Renal cortical epithelial cell (primary cell): ENCODE data around the gene ZNF609. TPM values are rescaled to one million over a fixed set of nuclear protein-coding genes. Genes with fewer than 3 reads are reported as not detected.
"Not testable (repeated sequence)": the region's sequence is repeated elsewhere in the genome, so short reads cannot be mapped to it uniquely, and the experiment has no call there.

Source experiments
- DNase-seq: peaks from one replicate; pipeline ENCODE4 v3.0.0-alpha.2; 2011; ENCODE audit warnings: low read depth
- total RNA-seq: library from RNA; depleted of rRNA; stranded (reverse); fragments of >200 nt; gene quantifications from 2 replicates; pipeline ENCODE4 v1.2.3, GENCODE V29; 2014

The ZNF609 gene
- total RNA-seq, 1 donor from 2014 or later = 35.6 TPM

- no peak for DNase-seq
Measured at GRCh38 chr15:64586259-64586870, 126.0 kb downstream of the ZNF609 start.

DNA sequence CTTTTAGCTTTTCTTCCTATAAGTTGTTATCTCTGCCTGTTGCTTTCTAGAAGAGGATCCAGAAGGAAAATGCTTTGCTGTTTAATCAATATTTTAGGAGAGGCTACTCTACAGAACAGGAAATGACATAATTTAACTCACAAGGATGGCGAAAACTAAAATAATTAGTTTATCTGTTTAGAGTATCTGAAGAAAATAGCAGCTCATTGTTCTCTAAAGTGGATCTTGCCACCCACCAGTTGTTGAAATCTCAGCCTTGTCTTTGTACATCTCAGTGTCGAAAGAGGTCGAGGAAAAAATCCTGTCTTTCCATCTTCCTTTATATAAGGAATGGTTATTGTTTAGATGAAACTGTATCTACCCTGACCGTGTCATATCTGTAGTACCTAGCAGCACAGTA lies 126.6 kb downstream of the ZNF609 start:
- DNase-seq = no peak

GRCh38 chr15:64589435-64590084 lies 129.2 kb downstream of the ZNF609 start:
- DNase-seq = no peak

DNA sequence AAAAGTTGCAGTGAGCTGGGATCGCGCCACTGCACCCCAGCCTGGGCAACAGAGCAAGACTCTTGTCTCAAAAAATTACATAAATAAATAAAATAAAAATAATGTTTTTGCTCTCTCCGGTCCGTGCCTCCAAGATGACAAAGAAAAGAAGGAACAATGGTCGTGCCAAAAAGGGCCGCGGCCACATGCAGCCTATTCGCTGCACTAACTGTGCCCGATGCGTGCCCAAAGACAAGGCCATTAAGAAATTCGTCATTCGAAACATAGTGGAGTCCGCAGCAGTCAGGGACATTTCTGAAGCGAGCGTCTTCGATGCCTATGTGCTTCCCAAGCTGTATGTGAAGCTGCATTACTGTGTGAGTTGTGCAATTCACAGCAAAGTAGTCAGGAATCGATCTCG lies 132.5 kb downstream of the ZNF609 start:
- DNase-seq = not testable (repeated sequence)

DNA sequence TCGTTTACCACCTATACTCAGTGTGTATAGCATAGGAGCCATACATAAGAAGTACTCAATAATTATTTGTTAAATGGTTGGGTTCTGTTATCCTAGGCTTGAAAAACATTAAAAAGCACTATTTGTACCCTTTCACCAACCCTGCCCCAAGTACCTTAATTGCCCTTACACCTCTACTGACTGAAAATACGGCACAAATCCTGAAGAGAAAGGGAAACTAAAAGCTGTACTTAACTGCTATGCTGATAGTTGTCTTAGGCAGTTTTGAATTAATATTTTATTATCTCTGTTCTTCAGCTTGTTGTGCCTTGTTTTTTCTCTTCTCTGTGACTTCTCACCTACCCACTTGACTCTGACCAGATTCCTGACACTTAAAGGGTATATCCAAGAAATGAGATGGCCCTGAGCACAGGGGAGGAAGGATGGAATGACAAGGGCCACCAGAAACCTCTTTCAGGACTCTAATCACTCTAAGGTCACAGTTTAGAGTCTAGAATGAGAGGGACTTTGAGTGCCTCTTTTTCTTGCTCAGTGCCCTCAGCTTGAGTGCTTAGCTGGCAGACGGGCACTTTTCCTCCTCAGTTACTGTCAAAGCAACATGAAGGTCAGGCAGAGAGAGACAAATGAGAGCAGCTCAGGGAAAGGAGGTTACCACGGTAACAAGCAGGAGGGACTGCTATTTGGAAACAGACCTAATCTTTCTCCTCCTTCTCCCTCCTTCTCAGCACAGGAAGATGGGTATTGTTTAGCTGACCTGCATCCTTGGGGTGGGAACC lies 136.5 kb downstream of the ZNF609 start:
- peak; percentile 70 for DNase-seq

DNA sequence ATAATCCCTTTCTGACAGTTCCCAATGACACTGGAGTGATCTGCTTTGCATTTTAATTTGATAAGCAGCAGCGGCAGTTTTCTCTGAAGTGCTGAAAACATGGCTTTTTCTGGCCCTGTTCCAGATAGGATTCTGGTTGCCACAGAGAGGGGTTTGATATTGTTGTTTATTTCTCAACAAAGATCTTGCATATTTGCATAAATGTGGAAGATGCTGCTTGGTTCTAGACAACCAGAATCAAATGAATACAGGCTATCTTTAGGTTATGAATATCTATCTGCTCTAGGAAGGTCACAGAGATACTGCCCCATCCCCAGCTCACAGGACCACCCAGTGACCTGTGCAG lies 137.1 kb downstream of the ZNF609 start:
- DNase-seq = no peak

DNA sequence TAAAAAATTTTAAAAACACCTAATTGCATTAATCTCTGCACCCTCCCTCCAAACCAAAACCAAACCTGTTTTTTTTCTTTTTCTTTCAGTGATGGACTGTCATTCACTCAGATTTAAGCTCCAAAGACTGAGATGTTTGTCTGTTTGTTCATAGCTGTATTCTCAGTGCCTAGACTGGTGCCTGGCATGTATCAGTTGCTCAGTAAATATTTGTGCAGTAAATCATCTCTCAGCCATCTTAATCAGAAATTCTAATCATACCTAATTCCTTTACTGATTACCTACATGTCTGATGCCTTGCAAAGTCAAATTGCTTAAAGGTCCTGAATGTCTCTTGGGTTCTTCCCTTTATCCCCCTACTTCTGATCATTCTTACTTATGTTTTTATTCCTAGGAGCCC lies 138.8 kb downstream of the ZNF609 start:
- DNase-seq = no peak

DNA sequence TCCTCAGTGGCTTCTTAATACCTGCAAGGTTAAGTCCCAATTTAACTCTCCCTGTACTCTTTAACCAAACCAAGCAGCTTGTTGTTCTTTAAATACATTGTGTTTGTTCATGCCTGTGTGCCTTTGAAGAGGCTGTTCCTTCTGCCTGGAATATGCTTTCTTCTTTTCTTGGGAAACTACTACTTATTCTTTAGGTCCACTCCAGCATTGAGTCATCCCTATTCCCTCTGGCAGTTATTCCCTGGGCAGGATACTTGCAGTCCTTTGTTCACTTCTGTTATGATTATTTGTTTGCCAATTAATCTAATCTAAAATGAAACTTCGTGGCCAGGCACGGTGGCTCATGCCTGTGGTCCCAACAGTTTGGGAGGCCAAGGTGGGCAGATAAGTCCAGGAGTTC lies 139.3 kb downstream of the ZNF609 start:
- DNase-seq = peak; percentile 82

GRCh38 chr15:64600794-64601193 lies 140.4 kb downstream of the ZNF609 start:
- no peak for DNase-seq

DNA sequence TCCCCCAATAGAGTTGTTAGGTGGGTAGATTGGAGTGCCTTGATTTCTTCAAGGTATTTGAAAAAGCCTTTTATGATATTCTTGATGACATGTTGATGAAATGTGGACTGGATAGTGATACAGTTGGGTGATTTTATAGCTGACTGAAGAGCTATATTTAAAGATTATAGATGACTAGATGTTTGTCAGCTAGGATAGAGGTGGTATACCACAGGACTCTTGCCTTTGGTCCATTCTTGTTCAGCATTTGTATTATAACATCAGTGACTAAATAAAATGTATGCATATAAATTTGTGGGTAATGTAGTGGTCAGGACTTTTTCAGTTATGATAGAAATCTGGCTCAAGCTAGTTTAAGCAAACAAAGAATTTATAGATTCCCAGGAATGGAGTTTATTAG lies 143.9 kb downstream of the ZNF609 start:
- no peak for DNase-seq

DNA sequence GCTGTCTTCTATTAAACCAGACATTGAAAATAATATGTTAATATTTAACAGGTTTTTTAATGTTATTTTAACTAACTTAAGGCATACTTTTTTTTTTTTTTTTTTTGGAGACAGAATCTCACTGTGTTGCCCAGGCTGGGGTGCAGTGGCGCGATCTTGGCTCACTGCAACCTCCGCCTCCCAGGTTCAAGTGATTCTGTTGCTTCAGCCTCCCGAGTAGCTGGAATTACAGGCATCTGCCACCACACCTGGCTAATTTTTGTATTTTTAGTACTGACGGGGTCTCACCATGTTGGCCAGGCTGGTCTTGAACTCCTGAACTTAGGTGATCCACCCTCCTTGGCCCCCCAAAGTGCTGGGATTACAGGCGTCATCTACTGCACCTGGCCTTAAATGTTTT lies 147.0 kb downstream of the ZNF609 start:
- not testable (repeated sequence) for DNase-seq

- no peak for DNase-seq
Measured at GRCh38 chr15:64610257-64610919, 150.0 kb downstream of the ZNF609 start.

GRCh38 chr15:64611085-64611725 lies 150.8 kb downstream of the ZNF609 start:
- DNase-seq = no peak

DNA sequence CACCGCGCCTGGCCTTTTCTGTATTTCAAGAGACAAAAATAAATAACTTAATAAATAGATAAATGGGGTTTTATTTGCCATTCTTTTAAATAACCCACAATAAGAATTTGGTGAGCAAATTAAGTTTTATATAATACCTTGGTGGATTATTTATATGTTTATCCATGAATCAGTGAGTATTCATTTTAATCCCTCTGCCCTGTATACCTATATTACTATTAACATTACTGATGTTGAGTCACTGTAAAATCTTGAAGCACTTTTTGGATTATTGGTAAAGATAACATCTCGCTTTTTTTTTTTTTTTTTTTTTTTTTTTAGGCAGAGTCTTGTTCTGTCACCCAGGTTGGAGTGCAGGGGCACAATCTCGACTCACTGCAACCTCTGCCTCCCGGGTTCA lies 154.1 kb downstream of the ZNF609 start:
- no peak for DNase-seq

- DNase-seq = no peak
Measured at GRCh38 chr15:64617727-64618126, 157.3 kb downstream of the ZNF609 start.

GRCh38 chr15:64618138-64618537 lies 157.8 kb downstream of the ZNF609 start:
- no peak for DNase-seq

GRCh38 chr15:64618540-64618939 lies 158.2 kb downstream of the ZNF609 start:
- no peak for DNase-seq

DNA sequence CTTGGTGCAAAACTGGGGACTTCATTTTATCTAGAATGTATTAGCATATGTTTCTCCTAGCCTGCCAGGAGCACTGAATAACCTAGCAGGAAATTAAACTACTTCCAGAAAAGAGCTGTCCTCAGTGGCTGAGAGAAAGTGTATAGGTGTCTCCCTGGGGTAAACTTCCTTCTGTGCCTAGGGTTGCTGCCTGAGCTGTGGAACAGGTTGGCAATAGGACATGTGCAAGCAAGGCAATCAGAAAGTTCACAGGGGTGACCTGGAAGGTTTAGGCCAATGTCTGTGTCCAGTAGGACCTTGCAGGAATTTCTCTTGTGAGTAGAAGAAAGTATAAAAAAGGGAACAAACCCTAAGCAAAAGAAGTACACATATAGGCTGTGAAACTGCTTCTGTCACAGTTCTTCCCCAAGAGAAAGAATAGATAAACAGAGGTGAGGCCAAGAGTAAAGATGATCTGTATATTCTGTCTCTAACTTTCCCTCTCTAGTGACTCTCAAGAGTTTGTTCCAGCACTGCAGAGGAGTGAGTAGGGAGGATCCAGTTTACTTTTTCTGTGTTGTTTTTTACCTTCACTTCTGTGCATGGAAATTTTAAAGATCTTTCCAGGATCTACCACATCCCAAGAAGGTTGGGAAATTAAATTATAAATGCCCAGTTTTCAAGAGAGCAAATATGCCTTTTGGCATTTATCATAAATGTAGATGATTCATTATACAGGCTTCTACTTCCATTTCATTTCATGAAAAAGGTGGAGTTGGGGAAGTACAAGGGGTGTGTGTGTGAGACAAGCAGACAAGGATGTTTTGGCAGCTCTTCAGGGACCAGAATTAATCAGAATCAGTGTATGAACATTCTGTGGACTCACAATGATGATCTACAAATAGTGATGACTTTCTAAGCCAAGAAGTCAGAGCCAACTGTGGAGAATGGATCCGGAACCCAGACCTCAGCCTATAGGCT lies 159.8 kb downstream of the ZNF609 start:
- peak; percentile 15 for DNase-seq

DNA sequence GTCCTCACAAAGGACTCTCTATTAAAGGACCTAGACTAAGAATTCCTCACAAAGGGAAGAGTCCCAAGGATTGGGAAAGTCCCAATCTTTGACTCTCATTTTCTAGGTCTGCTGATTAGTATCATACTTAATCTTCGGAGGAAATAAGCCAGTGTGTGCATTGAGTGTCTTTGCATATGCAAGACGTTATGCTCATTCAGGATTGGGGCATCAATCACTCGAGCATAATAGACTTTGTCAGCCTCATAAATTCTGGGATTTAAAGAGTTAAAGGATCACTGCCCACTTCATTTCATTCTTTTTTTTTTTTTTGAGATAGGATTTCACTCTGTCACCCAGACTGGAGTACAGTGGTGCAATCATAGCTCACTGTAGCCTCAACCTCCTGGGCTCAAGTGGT lies 160.7 kb downstream of the ZNF609 start:
- DNase-seq = no peak

GRCh38 chr15:64622410-64623260 lies 162.3 kb downstream of the ZNF609 start:
- DNase-seq = no peak
